Measurements from ENCODE around the gene PSME4. TPM values are rescaled to one million over a fixed set of nuclear protein-coding genes. Genes with fewer than 3 reads are reported as not detected.

PSME4 gene
- total and polyA plus RNA-seq, 2 of the 13 experiments (the other 11 are each of a cell fraction or from before 2014, with no cell fraction given): 52.1 to 77.8 TPM

DNA sequence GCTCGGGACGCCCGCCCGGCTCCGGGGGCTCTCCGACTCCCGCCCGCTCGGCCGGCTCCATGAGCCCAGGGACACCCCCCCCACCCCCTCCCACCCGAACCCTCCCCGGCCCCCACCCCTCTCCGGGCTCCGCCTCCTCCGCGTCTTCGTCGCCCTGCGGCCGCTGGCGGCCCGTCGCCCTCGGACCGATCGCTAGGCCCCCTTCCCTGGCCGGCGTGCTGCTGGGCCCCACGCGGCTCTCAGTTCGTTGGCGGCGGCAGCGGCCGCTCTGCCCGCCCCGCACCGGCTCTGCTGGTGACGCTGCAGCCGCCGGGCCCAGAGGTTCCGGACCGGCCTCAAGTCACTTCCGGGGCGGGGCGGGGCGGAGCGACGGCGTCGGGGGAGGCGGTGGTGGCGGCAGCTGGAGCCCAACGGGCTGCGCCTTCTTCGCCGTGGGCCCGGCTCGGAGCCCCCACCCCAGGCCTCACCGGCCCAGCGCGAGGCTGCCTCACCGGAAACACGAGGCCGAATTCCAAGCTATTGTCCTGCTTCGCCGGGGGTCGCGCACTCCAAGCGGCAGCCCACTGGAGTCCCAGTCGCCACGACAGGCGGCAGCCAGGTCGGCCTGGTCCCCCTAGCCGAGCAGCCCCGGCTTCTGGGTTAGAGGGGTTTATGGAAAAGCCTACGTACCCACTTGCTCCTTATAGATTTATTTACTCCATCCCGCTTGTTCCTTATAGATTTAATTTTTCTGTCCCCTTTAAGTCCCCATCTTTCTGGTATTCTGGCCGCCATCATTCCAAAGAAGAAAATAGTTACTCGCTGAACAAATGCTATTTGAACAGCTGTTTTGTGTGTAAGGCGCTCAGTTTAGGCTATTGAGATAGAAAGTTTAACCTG, at the start of gene PSME4 (continued):
- TF ChIP-seq, protein P1, sequence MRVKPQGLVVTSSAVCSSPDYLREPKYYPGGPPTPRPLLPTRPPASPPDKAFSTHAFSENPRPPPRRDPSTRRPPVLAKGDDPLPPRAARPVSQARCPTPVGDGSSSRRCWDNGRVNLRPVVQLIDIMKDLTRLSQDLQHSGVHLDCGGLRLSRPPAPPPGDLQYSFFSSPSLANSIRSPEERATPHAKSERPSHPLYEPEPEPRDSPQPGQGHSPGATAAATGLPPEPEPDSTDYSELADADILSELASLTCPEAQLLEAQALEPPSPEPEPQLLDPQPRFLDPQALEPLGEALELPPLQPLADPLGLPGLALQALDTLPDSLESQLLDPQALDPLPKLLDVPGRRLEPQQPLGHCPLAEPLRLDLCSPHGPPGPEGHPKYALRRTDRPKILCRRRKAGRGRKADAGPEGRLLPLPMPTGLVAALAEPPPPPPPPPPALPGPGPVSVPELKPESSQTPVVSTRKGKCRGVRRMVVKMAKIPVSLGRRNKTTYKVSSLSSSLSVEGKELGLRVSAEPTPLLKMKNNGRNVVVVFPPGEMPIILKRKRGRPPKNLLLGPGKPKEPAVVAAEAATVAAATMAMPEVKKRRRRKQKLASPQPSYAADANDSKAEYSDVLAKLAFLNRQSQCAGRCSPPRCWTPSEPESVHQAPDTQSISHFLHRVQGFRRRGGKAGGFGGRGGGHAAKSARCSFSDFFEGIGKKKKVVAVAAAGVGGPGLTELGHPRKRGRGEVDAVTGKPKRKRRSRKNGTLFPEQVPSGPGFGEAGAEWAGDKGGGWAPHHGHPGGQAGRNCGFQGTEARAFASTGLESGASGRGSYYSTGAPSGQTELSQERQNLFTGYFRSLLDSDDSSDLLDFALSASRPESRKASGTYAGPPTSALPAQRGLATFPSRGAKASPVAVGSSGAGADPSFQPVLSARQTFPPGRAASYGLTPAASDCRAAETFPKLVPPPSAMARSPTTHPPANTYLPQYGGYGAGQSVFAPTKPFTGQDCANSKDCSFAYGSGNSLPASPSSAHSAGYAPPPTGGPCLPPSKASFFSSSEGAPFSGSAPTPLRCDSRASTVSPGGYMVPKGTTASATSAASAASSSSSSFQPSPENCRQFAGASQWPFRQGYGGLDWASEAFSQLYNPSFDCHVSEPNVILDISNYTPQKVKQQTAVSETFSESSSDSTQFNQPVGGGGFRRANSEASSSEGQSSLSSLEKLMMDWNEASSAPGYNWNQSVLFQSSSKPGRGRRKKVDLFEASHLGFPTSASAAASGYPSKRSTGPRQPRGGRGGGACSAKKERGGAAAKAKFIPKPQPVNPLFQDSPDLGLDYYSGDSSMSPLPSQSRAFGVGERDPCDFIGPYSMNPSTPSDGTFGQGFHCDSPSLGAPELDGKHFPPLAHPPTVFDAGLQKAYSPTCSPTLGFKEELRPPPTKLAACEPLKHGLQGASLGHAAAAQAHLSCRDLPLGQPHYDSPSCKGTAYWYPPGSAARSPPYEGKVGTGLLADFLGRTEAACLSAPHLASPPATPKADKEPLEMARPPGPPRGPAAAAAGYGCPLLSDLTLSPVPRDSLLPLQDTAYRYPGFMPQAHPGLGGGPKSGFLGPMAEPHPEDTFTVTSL (CRISPR knock-in tag; IDR thresholded peaks at IDR 0.05; ENCODE audit: borderline replicate concordance): no peak; the same call in 1 of the 2 replicates
- TF ChIP-seq ZNF10 (CRISPR knock-in tag; IDR thresholded peaks at IDR 0.05; ENCODE audit: borderline replicate concordance, low read depth) (no peak), IRX3 (CRISPR knock-in tag; IDR thresholded peaks at IDR 0.05; ENCODE audit: borderline replicate concordance, low read depth) (peak; percentile 94; the same call in 1 of the 2 replicates), MEF2D (CRISPR knock-in tag; IDR thresholded peaks at IDR 0.05) (peak; percentile 76; the same call in 1 of the 2 replicates), ZNF17 (CRISPR knock-in tag; IDR thresholded peaks at IDR 0.05) (0 out of 2 replicates have a peak, but pooled peaks have one; percentile 83), ZNF713 (CRISPR knock-in tag; IDR thresholded peaks at IDR 0.05) (0 out of 2 replicates have a peak, but pooled peaks have one; percentile 19), ZNF180 (CRISPR knock-in tag; IDR thresholded peaks at IDR 0.05; ENCODE audit: borderline replicate concordance, low read depth) (no peak), PHF8 (CRISPR knock-in tag; IDR thresholded peaks at IDR 0.05) (peak; percentile 86), SNRNP70 (IDR thresholded peaks at IDR 0.05; ENCODE audit: low read depth, low read length) (no peak), ASH2L (IDR thresholded peaks at IDR 0.05; ENCODE audit: insufficient read length, low read depth, low read length) (peak; percentile 85), SOX13 (IDR thresholded peaks at IDR 0.05) (peak; percentile 54; the same call in 1 of the 2 replicates), SOX13 (CRISPR knock-in tag; conservative IDR thresholded peaks at IDR 0.05 in 1 of 2, IDR thresholded peaks at IDR 0.05 in 1 of 2) (peak in 1 of 2 experiments; percentile 93; a peak in 2 of 4 replicates), ZNF451 (CRISPR knock-in tag; IDR thresholded peaks at IDR 0.05) (peak; percentile 96), REXO4 (CRISPR knock-in tag; IDR thresholded peaks at IDR 0.05; ENCODE audit: borderline replicate concordance) (no peak; the same call in 1 of the 2 replicates), ZNF761 (CRISPR knock-in tag; conservative IDR thresholded peaks at IDR 0.05) (0 out of 2 replicates have a peak, but pooled peaks have one; percentile 86), U2AF1 (optimal IDR thresholded peaks at IDR 0.05; ENCODE audit: low read depth, low read length) (no peak), RBAK (CRISPR knock-in tag; IDR thresholded peaks at IDR 0.05) (peak; percentile 25; the same call in 1 of the 2 replicates), XBP1 (CRISPR knock-in tag; IDR thresholded peaks at IDR 0.05) (peak; percentile 76; the same call in 1 of the 2 replicates), ZNF546 (CRISPR knock-in tag; conservative IDR thresholded peaks at IDR 0.05) (no peak; the same call in none of the 2 replicates)
- TF ChIP-seq, protein P2, sequence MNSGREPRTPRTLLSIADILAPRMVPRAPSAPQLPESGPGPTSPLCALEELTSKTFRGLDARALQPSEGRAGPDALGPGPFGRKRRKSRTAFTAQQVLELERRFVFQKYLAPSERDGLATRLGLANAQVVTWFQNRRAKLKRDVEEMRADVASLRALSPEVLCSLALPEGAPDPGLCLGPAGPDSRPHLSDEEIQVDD (CRISPR knock-in tag; IDR thresholded peaks at IDR 0.05; ENCODE audit: borderline replicate concordance): peak; percentile 74; the same call in 1 of the 2 replicates
- TF ChIP-seq, protein P3, sequence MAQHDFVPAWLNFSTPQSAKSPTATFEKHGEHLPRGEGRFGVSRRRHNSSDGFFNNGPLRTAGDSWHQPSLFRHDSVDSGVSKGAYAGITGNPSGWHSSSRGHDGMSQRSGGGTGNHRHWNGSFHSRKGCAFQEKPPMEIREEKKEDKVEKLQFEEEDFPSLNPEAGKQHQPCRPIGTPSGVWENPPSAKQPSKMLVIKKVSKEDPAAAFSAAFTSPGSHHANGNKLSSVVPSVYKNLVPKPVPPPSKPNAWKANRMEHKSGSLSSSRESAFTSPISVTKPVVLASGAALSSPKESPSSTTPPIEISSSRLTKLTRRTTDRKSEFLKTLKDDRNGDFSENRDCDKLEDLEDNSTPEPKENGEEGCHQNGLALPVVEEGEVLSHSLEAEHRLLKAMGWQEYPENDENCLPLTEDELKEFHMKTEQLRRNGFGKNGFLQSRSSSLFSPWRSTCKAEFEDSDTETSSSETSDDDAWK (CRISPR knock-in tag; IDR thresholded peaks at IDR 0.05): no peak

Measured in HepG2 (cell line).